Skin epidermis (tissue), 12 donors: ENCODE data around the gene NMNAT2.

Source experiments
- H3K27ac ChIP-seq, 21 experiments: fragments of 200-600 bp; sonication (generic) in 11 of 21; one replicate each; pipeline ENCODE4 v1.5.0; 2020; ENCODE audit warnings: mild to moderate bottlenecking in 3 of 21, inconsistent platforms in 2 of 21, moderate library complexity in 2 of 21
- H3K4me3 ChIP-seq, 7 experiments: fragments of 200-600 bp; sonication (generic) in 2 of 7; one replicate each; pipeline ENCODE4 v1.5.0; 2020; ENCODE audit warnings: inconsistent platforms in 2 of 7, mild to moderate bottlenecking in 2 of 7, moderate library complexity in 1 of 7

NMNAT2 gene

GRCh38 chr1:183293876-183294275 is 124.3 kb downstream of the NMNAT2 start:
- no peak overlapping the region for H3K27ac ChIP-seq
- no peak overlapping the region for H3K4me3 ChIP-seq

GRCh38 chr1:183293241-183293640 is 124.9 kb downstream of the NMNAT2 start:
- H3K27ac ChIP-seq, result no peak overlapping the region
- no peak overlapping the region for H3K4me3 ChIP-seq

- H3K4me3 ChIP-seq, result no peak overlapping the region
- peak overlapping the region in 1 of 21 experiments; percentile 49 for H3K27ac ChIP-seq
These were observed 126.2 kb downstream of the NMNAT2 start for GRCh38 chr1:183291802-183292514.

- peak overlapping the region in 2 of 21 experiments; percentile 10 to 49 for H3K27ac ChIP-seq
- H3K4me3 ChIP-seq, result no peak overlapping the region
These were observed 126.9 kb downstream of the NMNAT2 start for GRCh38 chr1:183291216-183291762.

GRCh38 chr1:183290628-183291027 is 127.6 kb downstream of the NMNAT2 start:
- peak overlapping the region in 1 of 21 experiments; percentile 10 for H3K27ac ChIP-seq

GRCh38 chr1:183289051-183289496 is 129.1 kb downstream of the NMNAT2 start:
- H3K27ac ChIP-seq, result no peak overlapping the region

More at GRCh38 chr1:183290628-183291027, 127.6 kb downstream of the NMNAT2 start:
- H3K4me3 ChIP-seq, result no peak overlapping the region

GRCh38 chr1:183288583-183288982 is 129.6 kb downstream of the NMNAT2 start:
- Histone ChIP-seq H3K4me3 (no peak overlapping the region), H3K27ac (no peak overlapping the region)

More at GRCh38 chr1:183289051-183289496, 129.1 kb downstream of the NMNAT2 start:
- no peak overlapping the region for H3K4me3 ChIP-seq

- H3K27ac ChIP-seq, result peak overlapping the region in 1 of 21 experiments; percentile 20
- no peak overlapping the region for H3K4me3 ChIP-seq
These were observed 130.9 kb downstream of the NMNAT2 start for GRCh38 chr1:183287191-183287675.

- Histone ChIP-seq H3K4me3 (no peak overlapping the region), H3K27ac (no peak overlapping the region)
These were observed 132.4 kb downstream of the NMNAT2 start for GRCh38 chr1:183285746-183286145.

GRCh38 chr1:183285256-183285655 is 132.9 kb downstream of the NMNAT2 start:
- no peak overlapping the region for H3K4me3 ChIP-seq
- H3K27ac ChIP-seq, result no peak overlapping the region

- Histone ChIP-seq H3K27ac (no peak overlapping the region), H3K4me3 (no peak overlapping the region)
These were observed 134.1 kb downstream of the NMNAT2 start for GRCh38 chr1:183284086-183284485.

GRCh38 chr1:183283286-183283685 is 134.9 kb downstream of the NMNAT2 start:
- H3K27ac ChIP-seq, result no peak overlapping the region
- no peak overlapping the region for H3K4me3 ChIP-seq

GRCh38 chr1:183282101-183282855 is 135.9 kb downstream of the NMNAT2 start:
- Histone ChIP-seq H3K4me3 (no peak overlapping the region), H3K27ac (peak overlapping the region in 8 of 21 experiments; percentile 3 to 61 (median 37))

GRCh38 chr1:183281553-183282091 is 136.6 kb downstream of the NMNAT2 start:
- Histone ChIP-seq H3K27ac (peak overlapping the region in 13 of 21 experiments; percentile 3 to 84 (median 50)), H3K4me3 (no peak overlapping the region)

GRCh38 chr1:183281039-183281438 is 137.1 kb downstream of the NMNAT2 start:
- H3K4me3 ChIP-seq, result no peak overlapping the region
- H3K27ac ChIP-seq, result peak overlapping the region in 9 of 21 experiments; percentile 6 to 84 (median 43)

GRCh38 chr1:183279835-183280234 is 138.3 kb downstream of the NMNAT2 start:
- H3K27ac ChIP-seq, result peak overlapping the region in 20 of 21 experiments; percentile 64 to 95 (median 80)
- no peak overlapping the region for H3K4me3 ChIP-seq

GRCh38 chr1:183278739-183279591 is 139.2 kb downstream of the NMNAT2 start:
- Histone ChIP-seq H3K27ac (peak overlapping the region in 20 of 21 experiments; percentile 64 to 95 (median 80)), H3K4me3 (no peak overlapping the region)

- Histone ChIP-seq H3K4me3 (no peak overlapping the region), H3K27ac (peak overlapping the region in 14 of 21 experiments; percentile 72 to 95 (median 83))
These were observed 140.1 kb downstream of the NMNAT2 start for GRCh38 chr1:183277821-183278738.
